ENCODE results near the gene SFI1. TPM values are rescaled to one million over a fixed set of nuclear protein-coding genes. Genes with fewer than 3 reads are reported as not detected.

The SFI1 gene
- total and polyA plus RNA-seq, 2 of the 4 experiments (the other 2 are of a cell fraction): 9.9 to 12.0 TPM

GRCh38 chr22:31635638-31636306 lies 139.4 kb downstream of the SFI1 start:
- CTCF ChIA-PET: no interaction called here

More at GRCh38 chr22:31635638-31636306, 139.4 kb downstream of the SFI1 start:
- no peak for ATAC-seq (ENCODE audit: low read depth)
- Histone ChIP-seq H4K20me1 (ENCODE audit: insufficient read depth, low read length) (peaks cover 39% of the 10 kb centered on the region), H3K9me3 (ENCODE audit: control insufficient read depth, insufficient read depth, low read length) (no peaks in the 10 kb centered on the region), H3K4me3 (ENCODE audit: insufficient read depth, low read depth, low read length) (no peak overlapping the region), H3K9ac (ENCODE audit: low read depth, low read length) (no peak overlapping the region), H3K36me3 (ENCODE audit: control insufficient read depth, insufficient read depth, low read length) (no peaks in the 10 kb centered on the region), H3K9me1 (ENCODE audit: insufficient read depth, low read length) (peaks cover 23% of the 10 kb centered on the region), H3K4ac (ENCODE audit: low read depth, low read length) (no peak overlapping the region), H3K56ac (ENCODE audit: extremely low read depth, insufficient read depth, low read length) (no peak overlapping the region), H3K23ac (ENCODE audit: low read depth, low read length) (no peak overlapping the region), H2AK5ac (ENCODE audit: low read depth, low read length) (0 out of 2 replicates have a peak overlapping the region, but pooled peaks have one; percentile 54), H3K4me2 (ENCODE audit: low read depth, low read length) (no peak overlapping the region), H3K79me1 (ENCODE audit: low read depth in 1 of 2, low read length in 2 of 2) (peaks cover 18 to 86% of the 10 kb centered on the region in 2 experiments), H3K4me1 (ENCODE audit: control insufficient read depth, insufficient read depth, low read length) (peaks cover 15% of the 10 kb centered on the region), H3K27ac (ENCODE audit: insufficient read depth, low read length) (no peak overlapping the region), H4K91ac (ENCODE audit: insufficient read depth, low read depth, low read length) (no peak overlapping the region), H2BK15ac (ENCODE audit: low read depth, low read length) (no peak overlapping the region; the same call in 2 of the 3 replicates), H3K14ac (replicated peaks; ENCODE audit: low read depth, low read length) (no peak overlapping the region), H3K18ac (ENCODE audit: low read depth, low read length) (no peak overlapping the region), H3K27me3 (ENCODE audit: control insufficient read depth, insufficient read depth, low read length) (no peaks in the 10 kb centered on the region), H2AFZ (replicated peaks; ENCODE audit: low read length, poor library complexity) (no peak overlapping the region), H2AK9ac (replicated peaks; ENCODE audit: low read depth, low read length, poor library complexity) (no peak overlapping the region), H4K5ac (ENCODE audit: low read depth, low read length) (no peak overlapping the region), H2BK120ac (ENCODE audit: low read depth, low read length) (no peak overlapping the region), H4K8ac (ENCODE audit: low read depth in 2 of 2, low read length in 2 of 2) (no peak overlapping the region), H2BK5ac (ENCODE audit: low read depth, low read length, poor library complexity, severe bottlenecking) (no peak overlapping the region), H2BK20ac (ENCODE audit: low read depth, low read length) (no peak overlapping the region)
- POLR2A ChIA-PET (ENCODE audit: unreplicated experiment): no interaction called here
- in situ Hi-C loops (cut with MboI; ENCODE audit: low sequenced_read_pairs) (no loop called here), intact Hi-C loops (cut with micrococcal nuclease) (no loop called here), dilution Hi-C loops (cut with HindIII; ENCODE audit: low sequenced_read_pairs, unreplicated experiment) (no loop called here)
- WGBS, 2 experiments (ENCODE audit: extremely low coverage in 2 of 2, insufficient read length in 1 of 2): 89% methylated on average over 3 of the region's 13 CpGs; no CpG with 5 or more reads in 1 of the 2 experiments
- TF ChIP-seq CEBPB (IDR thresholded peaks at IDR 0.05; ENCODE audit: low read depth, low read length): no peak
- no peak for TF ChIP-seq ELK1 (IDR thresholded peaks at IDR 0.05; ENCODE audit: borderline replicate concordance, low read depth, low read length)
- TF ChIP-seq CTCF (conservative IDR thresholded peaks at IDR 0.05; ENCODE audit: low read depth, low read length): no peak
- no peak for TF ChIP-seq FOS (IDR thresholded peaks at IDR 0.05; ENCODE audit: low read depth, low read length)
- no peak for TF ChIP-seq USF2 (IDR thresholded peaks at IDR 0.05; ENCODE audit: low read depth, low read length)
- no peak for TF ChIP-seq RAD21 (IDR thresholded peaks at IDR 0.05; ENCODE audit: low read length)
- TF ChIP-seq CHD1 (IDR thresholded peaks at IDR 0.05; ENCODE audit: low read depth, low read length): no peak
- TF ChIP-seq RCOR1 (IDR thresholded peaks at IDR 0.05; ENCODE audit: insufficient replicate concordance, low read length): no peak
- no peak for TF ChIP-seq MAZ (IDR thresholded peaks at IDR 0.05; ENCODE audit: borderline replicate concordance, low read depth, low read length)
- no peak for TF ChIP-seq MAFK (IDR thresholded peaks at IDR 0.05; ENCODE audit: low read depth, low read length)
- no peak for TF ChIP-seq SMC3 (IDR thresholded peaks at IDR 0.05; ENCODE audit: low read depth, low read length)
- no peak for TF ChIP-seq POLR2A (IDR thresholded peaks at IDR 0.05; ENCODE audit: low read depth, low read length)
- TF ChIP-seq BHLHE40 (IDR thresholded peaks at IDR 0.05; ENCODE audit: low read depth, low read length): no peak
- TF ChIP-seq RFX5 (IDR thresholded peaks at IDR 0.05; ENCODE audit: low read depth, low read length): no peak
- TF ChIP-seq MXI1 (IDR thresholded peaks at IDR 0.05; ENCODE audit: borderline replicate concordance, low read depth, low read length): no peak
- no peak for TF ChIP-seq NFE2L2 (IDR thresholded peaks at IDR 0.05; ENCODE audit: low read depth, low read length)
- no TSS peak for BruUV-seq (replicated peaks)
- no peak for DNase-seq

All from IMR-90 (cell line).